Measurements from ENCODE around the gene RAB26. TPM values are rescaled to one million over a fixed set of nuclear protein-coding genes. Genes with fewer than 3 reads are reported as not detected.
"Not testable (repeated sequence)": the region's sequence is repeated elsewhere in the genome, so short reads cannot be mapped to it uniquely, and the experiment has no call there.

Gene RAB26
- polyA plus RNA-seq, 2 donors: 1.1 to 4.7 TPM

DNA sequence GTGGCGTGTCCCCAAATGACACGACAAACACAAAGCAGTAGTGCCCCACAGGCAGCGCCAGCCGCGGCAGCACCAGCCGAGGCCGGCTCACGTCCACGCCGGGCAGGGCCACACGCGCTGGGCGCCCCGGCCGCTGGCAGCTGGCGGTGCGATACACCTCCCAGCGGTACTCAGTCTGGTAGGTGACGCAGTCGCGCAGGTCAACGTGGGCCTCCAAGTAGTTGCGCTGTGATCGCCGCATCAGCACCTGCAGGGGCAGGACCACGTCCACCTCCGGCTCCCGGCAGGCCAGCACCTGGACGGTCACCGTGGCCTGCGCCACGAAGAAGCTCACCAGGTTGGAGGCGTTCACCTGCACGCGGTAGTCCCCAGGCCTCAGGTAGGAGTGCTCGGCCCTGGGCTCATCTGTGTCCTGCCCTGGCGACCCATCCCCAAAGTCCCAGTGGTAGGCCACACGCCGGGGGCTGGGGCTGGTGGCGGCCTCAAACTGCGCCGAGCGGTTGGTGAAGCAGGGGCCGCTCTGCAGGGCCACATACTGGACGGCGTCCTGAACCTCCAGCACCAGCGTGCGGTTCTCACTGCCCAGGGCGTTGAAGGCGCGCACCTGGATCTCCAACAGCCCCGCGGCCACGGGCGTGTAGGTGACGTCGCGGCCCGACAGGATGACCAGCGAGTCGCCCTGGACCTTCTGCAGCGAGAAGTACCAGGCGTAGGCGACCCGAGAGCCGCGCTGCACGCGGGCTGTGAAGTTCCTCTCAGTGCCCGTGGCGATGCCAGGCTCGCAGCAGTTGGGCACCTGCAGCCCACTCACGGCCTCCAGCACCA lies 39.8 kb upstream of the RAB26 start:
- not testable (repeated sequence) for H3K4me3 ChIP-seq (ENCODE audit: low read depth in 1 of 2, low read length in 2 of 2); H3K27ac ChIP-seq (ENCODE audit: low read depth in 2 of 2, low read length in 1 of 2); H3K4me1 ChIP-seq (ENCODE audit: control insufficient read depth in 2 of 2, insufficient read depth in 2 of 2, low read length in 1 of 2); H3K27me3 ChIP-seq (ENCODE audit: control insufficient read depth in 1 of 2, insufficient read depth in 2 of 2, low read length in 2 of 2); H3K9me3 ChIP-seq (ENCODE audit: control insufficient read depth in 2 of 2, insufficient read depth in 1 of 2, low read depth in 1 of 2, low read length in 1 of 2)
- WGBS, 2 donors: 96% methylated on average over 70 to 73 of the region's 73 CpGs
- H3K36me3 ChIP-seq (ENCODE audit: control insufficient read depth in 2 of 2, insufficient read depth in 2 of 2, low read length in 1 of 2): peaks cover 7 to 51% of the 10 kb centered on the region in 2 donors

GRCh38 chr16:2109271-2109580 lies 39.2 kb upstream of the RAB26 start:
- peaks cover 7 to 56% of the 10 kb centered on the region in 2 donors for H3K36me3 ChIP-seq (ENCODE audit: control insufficient read depth in 2 of 2, insufficient read depth in 2 of 2, low read length in 1 of 2)
- WGBS, 2 donors: 90 to 93% methylated on average over 24 to 25 of the region's 25 CpGs

GRCh38 chr16:2109872-2110271 lies 38.6 kb upstream of the RAB26 start:
- peaks cover 7 to 58% of the 10 kb centered on the region in 2 donors for H3K36me3 ChIP-seq (ENCODE audit: control insufficient read depth in 2 of 2, insufficient read depth in 2 of 2, low read length in 1 of 2)
- WGBS, 2 donors: 90 to 92% methylated on average over 15 to 23 of the region's 23 CpGs
- H3K9me3 ChIP-seq (ENCODE audit: control insufficient read depth in 2 of 2, insufficient read depth in 1 of 2, low read depth in 1 of 2, low read length in 1 of 2): not testable (repeated sequence)

More at GRCh38 chr16:2109271-2109580, 39.2 kb upstream of the RAB26 start:
- H3K9me3 ChIP-seq (ENCODE audit: control insufficient read depth in 2 of 2, insufficient read depth in 1 of 2, low read depth in 1 of 2, low read length in 1 of 2); H3K27me3 ChIP-seq (ENCODE audit: control insufficient read depth in 1 of 2, insufficient read depth in 2 of 2, low read length in 2 of 2); H3K4me1 ChIP-seq (ENCODE audit: control insufficient read depth in 2 of 2, insufficient read depth in 2 of 2, low read length in 1 of 2); H3K27ac ChIP-seq (ENCODE audit: low read depth in 2 of 2, low read length in 1 of 2); H3K4me3 ChIP-seq (ENCODE audit: low read depth in 1 of 2, low read length in 2 of 2): not testable (repeated sequence)

GRCh38 chr16:2110332-2111008 lies 38.0 kb upstream of the RAB26 start:
- not testable (repeated sequence) for H3K9me3 ChIP-seq (ENCODE audit: control insufficient read depth in 2 of 2, insufficient read depth in 1 of 2, low read depth in 1 of 2, low read length in 1 of 2); H3K27me3 ChIP-seq (ENCODE audit: control insufficient read depth in 1 of 2, insufficient read depth in 2 of 2, low read length in 2 of 2); H3K4me1 ChIP-seq (ENCODE audit: control insufficient read depth in 2 of 2, insufficient read depth in 2 of 2, low read length in 1 of 2); H3K4me3 ChIP-seq (ENCODE audit: low read depth in 1 of 2, low read length in 2 of 2); H3K27ac ChIP-seq (ENCODE audit: low read depth in 2 of 2, low read length in 1 of 2)
- 90% methylated on average over 40 to 43 of the region's 43 CpGs for WGBS, 2 donors
- peaks cover 7 to 56% of the 10 kb centered on the region in 2 donors for H3K36me3 ChIP-seq (ENCODE audit: control insufficient read depth in 2 of 2, insufficient read depth in 2 of 2, low read length in 1 of 2)

More at GRCh38 chr16:2109872-2110271, 38.6 kb upstream of the RAB26 start:
- H3K4me1 ChIP-seq (ENCODE audit: control insufficient read depth in 2 of 2, insufficient read depth in 2 of 2, low read length in 1 of 2); H3K27ac ChIP-seq (ENCODE audit: low read depth in 2 of 2, low read length in 1 of 2); H3K27me3 ChIP-seq (ENCODE audit: control insufficient read depth in 1 of 2, insufficient read depth in 2 of 2, low read length in 2 of 2); H3K4me3 ChIP-seq (ENCODE audit: low read depth in 1 of 2, low read length in 2 of 2): not testable (repeated sequence)

DNA sequence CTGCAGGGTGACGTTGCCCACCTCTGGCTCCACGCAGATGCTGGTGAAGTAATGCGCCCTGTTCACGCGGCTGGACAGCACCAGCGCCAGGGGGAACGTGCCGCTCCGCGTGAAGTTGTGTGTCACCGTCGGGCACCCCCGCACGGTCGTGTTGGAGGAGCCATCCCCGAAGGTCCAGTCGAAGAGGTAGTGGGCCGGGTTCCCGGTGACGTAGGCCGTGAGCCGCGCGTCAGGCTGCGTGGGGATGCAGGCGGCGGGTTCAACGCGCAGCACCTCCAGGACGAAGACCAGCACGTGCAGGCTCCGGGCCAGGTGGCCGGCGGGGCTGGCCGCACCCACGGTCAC lies 37.4 kb upstream of the RAB26 start:
- 94 to 95% methylated on average over 34 to 36 of the region's 36 CpGs for WGBS, 2 donors
- H3K36me3 ChIP-seq (ENCODE audit: control insufficient read depth in 2 of 2, insufficient read depth in 2 of 2, low read length in 1 of 2): peaks cover 7 to 52% of the 10 kb centered on the region in 2 donors
- H3K9me3 ChIP-seq (ENCODE audit: control insufficient read depth in 2 of 2, insufficient read depth in 1 of 2, low read depth in 1 of 2, low read length in 1 of 2); H3K4me1 ChIP-seq (ENCODE audit: control insufficient read depth in 2 of 2, insufficient read depth in 2 of 2, low read length in 1 of 2); H3K27ac ChIP-seq (ENCODE audit: low read depth in 2 of 2, low read length in 1 of 2); H3K4me3 ChIP-seq (ENCODE audit: low read depth in 1 of 2, low read length in 2 of 2); H3K27me3 ChIP-seq (ENCODE audit: control insufficient read depth in 1 of 2, insufficient read depth in 2 of 2, low read length in 2 of 2): not testable (repeated sequence)

DNA sequence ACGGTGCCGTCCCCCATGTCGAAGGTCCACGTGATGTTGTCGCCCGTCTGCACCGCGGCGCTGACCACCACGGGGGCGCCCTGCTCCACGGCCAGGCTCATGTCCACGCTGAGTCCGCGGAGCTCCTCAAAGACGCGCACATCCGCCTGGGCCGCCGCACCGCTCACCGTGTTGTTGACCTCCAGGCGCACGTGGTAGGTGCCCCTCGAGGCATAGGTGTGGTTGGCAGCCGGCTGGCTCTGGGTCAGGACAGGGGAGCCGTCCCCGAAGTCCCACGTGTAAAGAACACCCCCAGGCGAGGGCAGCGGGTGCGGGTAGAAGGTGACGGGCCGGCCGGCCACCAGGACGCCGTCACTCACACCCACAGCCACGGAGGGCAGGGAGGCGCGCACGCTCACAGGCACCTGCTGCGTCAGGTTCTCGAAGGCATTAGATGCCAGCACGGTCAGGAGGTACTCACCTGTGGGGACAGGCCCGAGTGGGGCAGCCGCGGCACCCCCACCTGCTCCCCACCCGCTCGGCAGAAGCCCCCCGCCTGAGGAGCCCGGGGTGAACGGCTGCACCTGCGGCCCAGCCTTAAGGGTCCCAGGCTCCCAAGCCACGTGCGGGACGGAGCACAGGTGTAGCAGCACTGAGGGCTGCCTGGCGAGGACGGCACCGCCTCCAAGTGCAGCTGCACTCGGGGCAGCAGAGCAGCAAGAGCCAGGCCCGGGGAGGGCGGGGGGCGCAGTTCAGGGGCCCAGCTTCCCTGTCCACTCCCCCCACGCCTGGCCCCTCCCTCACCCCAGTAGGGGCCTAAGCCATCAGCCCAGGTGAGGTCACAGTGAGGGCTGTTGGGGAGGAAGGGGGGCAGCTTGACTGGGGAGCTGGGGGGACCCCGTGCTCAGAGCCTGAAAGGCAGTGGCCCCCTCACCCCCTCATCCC lies 36.8 kb upstream of the RAB26 start:
- WGBS, 2 donors: 90 to 92% methylated on average over 58 to 65 of the region's 65 CpGs
- peaks cover 7 to 49% of the 10 kb centered on the region in 2 donors for H3K36me3 ChIP-seq (ENCODE audit: control insufficient read depth in 2 of 2, insufficient read depth in 2 of 2, low read length in 1 of 2)
- H3K27ac ChIP-seq (ENCODE audit: low read depth in 2 of 2, low read length in 1 of 2); H3K27me3 ChIP-seq (ENCODE audit: control insufficient read depth in 1 of 2, insufficient read depth in 2 of 2, low read length in 2 of 2); H3K4me3 ChIP-seq (ENCODE audit: low read depth in 1 of 2, low read length in 2 of 2); H3K9me3 ChIP-seq (ENCODE audit: control insufficient read depth in 2 of 2, insufficient read depth in 1 of 2, low read depth in 1 of 2, low read length in 1 of 2); H3K4me1 ChIP-seq (ENCODE audit: control insufficient read depth in 2 of 2, insufficient read depth in 2 of 2, low read length in 1 of 2): not testable (repeated sequence)

DNA sequence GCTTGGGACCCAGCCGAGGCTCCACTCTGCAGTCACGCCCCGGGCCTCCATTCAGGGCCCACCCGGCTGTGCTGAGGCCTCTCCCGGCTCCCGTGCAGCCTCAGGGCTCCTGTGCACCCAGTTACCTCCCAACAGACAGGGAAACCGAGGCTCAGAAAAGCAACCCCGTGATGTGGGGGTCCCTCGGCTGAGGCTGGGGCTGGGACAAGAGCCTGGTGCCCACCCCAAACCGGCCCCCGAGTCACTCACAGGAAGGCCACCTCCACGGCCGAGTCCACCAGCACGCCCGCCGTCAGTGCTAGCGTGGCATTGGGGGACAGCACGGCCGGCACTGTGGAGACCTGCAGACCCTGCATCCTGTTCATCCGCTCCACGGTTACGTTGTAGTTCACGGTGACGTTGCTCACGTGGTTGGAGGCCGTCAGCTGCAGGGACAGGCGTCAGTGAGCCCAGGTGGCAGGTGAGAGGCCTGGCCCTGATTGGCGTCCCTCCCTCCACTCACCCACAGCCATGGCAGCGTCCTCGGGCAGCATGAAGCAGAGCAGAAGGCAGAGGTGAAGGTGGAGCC lies 35.8 kb upstream of the RAB26 start:
- not testable (repeated sequence) for H3K4me3 ChIP-seq (ENCODE audit: low read depth in 1 of 2, low read length in 2 of 2); H3K9me3 ChIP-seq (ENCODE audit: control insufficient read depth in 2 of 2, insufficient read depth in 1 of 2, low read depth in 1 of 2, low read length in 1 of 2); H3K4me1 ChIP-seq (ENCODE audit: control insufficient read depth in 2 of 2, insufficient read depth in 2 of 2, low read length in 1 of 2); H3K27ac ChIP-seq (ENCODE audit: low read depth in 2 of 2, low read length in 1 of 2); H3K27me3 ChIP-seq (ENCODE audit: control insufficient read depth in 1 of 2, insufficient read depth in 2 of 2, low read length in 2 of 2)
- H3K36me3 ChIP-seq (ENCODE audit: control insufficient read depth in 2 of 2, insufficient read depth in 2 of 2, low read length in 1 of 2): peaks cover 4 to 42% of the 10 kb centered on the region in 2 donors
- 83% methylated on average over 25 to 30 of the region's 30 CpGs for WGBS, 2 donors

DNA sequence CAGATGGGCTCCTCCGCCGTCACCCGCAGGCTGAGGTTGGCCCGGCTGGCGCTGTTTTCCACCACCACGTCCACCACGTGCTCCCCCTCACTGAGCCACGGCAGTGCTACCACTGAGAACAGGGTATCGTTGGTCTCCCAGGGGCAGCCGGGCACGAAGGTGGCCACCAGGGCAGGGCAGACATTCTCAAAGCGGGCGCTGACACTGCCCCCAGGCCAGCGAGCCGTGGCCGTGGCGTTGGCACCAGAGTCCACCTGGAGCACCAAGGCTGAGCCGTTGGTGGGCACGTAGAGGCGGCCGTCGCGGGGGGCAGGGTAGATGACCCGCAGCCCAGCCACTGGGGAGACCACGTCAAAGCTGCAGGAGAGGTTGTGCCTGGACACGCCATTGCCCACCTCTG lies 34.2 kb upstream of the RAB26 start:
- not testable (repeated sequence) for H3K4me1 ChIP-seq (ENCODE audit: control insufficient read depth in 2 of 2, insufficient read depth in 2 of 2, low read length in 1 of 2); H3K27me3 ChIP-seq (ENCODE audit: control insufficient read depth in 1 of 2, insufficient read depth in 2 of 2, low read length in 2 of 2); H3K9me3 ChIP-seq (ENCODE audit: control insufficient read depth in 2 of 2, insufficient read depth in 1 of 2, low read depth in 1 of 2, low read length in 1 of 2); H3K27ac ChIP-seq (ENCODE audit: low read depth in 2 of 2, low read length in 1 of 2); H3K4me3 ChIP-seq (ENCODE audit: low read depth in 1 of 2, low read length in 2 of 2)
- peaks cover 4 to 29% of the 10 kb centered on the region in 2 donors for H3K36me3 ChIP-seq (ENCODE audit: control insufficient read depth in 2 of 2, insufficient read depth in 2 of 2, low read length in 1 of 2)
- WGBS, 2 donors: 86 to 95% methylated on average over 21 to 26 of the region's 26 CpGs

DNA sequence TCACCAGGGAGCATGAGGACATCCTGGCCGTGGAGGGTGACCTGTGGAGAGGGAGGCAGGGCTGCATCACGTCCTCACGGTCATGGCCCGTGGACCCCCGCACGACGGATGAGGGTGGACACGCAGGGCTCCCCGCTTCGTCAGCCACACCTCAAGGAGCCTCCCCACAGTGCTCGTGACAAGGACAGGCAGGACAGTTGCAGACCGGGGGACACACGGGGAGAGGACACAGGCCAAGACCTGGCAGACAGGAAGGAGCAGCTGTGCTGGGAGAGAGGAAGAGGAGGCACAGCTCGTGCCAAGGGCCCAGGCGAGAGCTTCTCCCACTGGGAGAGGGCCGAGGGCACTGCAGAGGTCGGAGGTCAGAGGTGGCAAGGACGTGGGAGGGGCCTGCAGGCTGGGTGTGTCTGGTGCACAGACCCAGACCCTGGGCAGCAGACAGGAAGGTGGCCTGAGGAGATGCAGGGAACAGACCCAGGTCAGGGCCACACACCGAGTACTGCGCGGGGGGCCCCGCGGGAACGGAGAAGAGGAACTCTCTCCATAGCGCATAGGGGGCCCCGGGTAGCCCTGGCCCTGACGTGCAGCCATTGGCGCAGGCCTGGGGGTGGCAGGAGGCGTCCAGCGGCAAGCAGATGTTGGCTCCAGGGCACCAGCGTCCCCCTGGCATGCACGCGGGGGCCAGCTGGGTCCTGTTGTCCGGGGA lies 33.4 kb upstream of the RAB26 start:
- H3K27ac ChIP-seq (ENCODE audit: low read depth in 2 of 2, low read length in 1 of 2); H3K9me3 ChIP-seq (ENCODE audit: control insufficient read depth in 2 of 2, insufficient read depth in 1 of 2, low read depth in 1 of 2, low read length in 1 of 2); H3K4me3 ChIP-seq (ENCODE audit: low read depth in 1 of 2, low read length in 2 of 2); H3K27me3 ChIP-seq (ENCODE audit: control insufficient read depth in 1 of 2, insufficient read depth in 2 of 2, low read length in 2 of 2); H3K4me1 ChIP-seq (ENCODE audit: control insufficient read depth in 2 of 2, insufficient read depth in 2 of 2, low read length in 1 of 2): not testable (repeated sequence)
- WGBS, 2 donors: 86 to 89% methylated on average over 28 to 33 of the region's 34 CpGs
- H3K36me3 ChIP-seq (ENCODE audit: control insufficient read depth in 2 of 2, insufficient read depth in 2 of 2, low read length in 1 of 2): peaks cover 4 to 27% of the 10 kb centered on the region in 2 donors
